HepG2 (cell line): Measurements from ENCODE around the gene NKAIN2. TPM values are rescaled to one million over a fixed set of nuclear protein-coding genes. Genes with fewer than 3 reads are reported as not detected.
A peak's percentile ranks its signal among the peaks of the same experiment; 100 is the strongest.

ENCODE experiments used
- ETV5 ChIP-seq: IDR thresholded peaks from 2 replicates; pipeline ENCODE4 v1.6.1; 2018; ENCODE audit warnings: missing biosample characterization, missing genetic modification reagents, inconsistent platforms, borderline replicate concordance
- FOXP1 ChIP-seq, 2 experiments: fragments of 450-650 bp in 1 of 2; IDR thresholded peaks; 2 replicates each; pipeline ENCODE4 v1.6.1; 2017 to 2018; ENCODE audit warnings: antibody characterized with exemption in 1 of 2
- HDAC2 ChIP-seq: sonication (generic); formaldehyde crosslinking; IDR thresholded peaks from 2 replicates; pipeline ENCODE4 v1.4.0; 2020; ENCODE audit warnings: missing genetic modification reagents
- HMGA1 ChIP-seq: sonication (generic); formaldehyde crosslinking; conservative IDR thresholded peaks from 2 replicates; pipeline ENCODE4 v1.4.0; 2020; ENCODE audit warnings: missing genetic modification reagents
- POGZ ChIP-seq: sonication (generic); formaldehyde crosslinking; IDR thresholded peaks from 2 replicates; pipeline ENCODE4 v1.4.0; 2020; ENCODE audit warnings: mild to moderate bottlenecking, missing genetic modification reagents
- TCF7 ChIP-seq: sonication (generic); IDR thresholded peaks from 2 replicates; pipeline ENCODE4 v1.6.1; 2016; ENCODE audit warnings: antibody characterized with exemption, low read depth
- ZNF646 ChIP-seq: sonication (generic); formaldehyde crosslinking; IDR thresholded peaks from 2 replicates; pipeline ENCODE4 v1.9.0; 2021; ENCODE audit warnings: mild to moderate bottlenecking, missing genetic modification reagents
- polyA plus RNA-seq, 8 experiments: library from polyadenylated mRNA; depleted of rRNA in 3 of 8; stranded (reverse) in 7 of 8; unstranded in 1 of 8; fragments of >200 nt; fragmentation: Illumina TruSeq in 4 of 8; extraction: Trizol in 4 of 8; gene quantifications; 2 replicates each; pipeline versions ENCODE4 v1.2.1 to v1.2.3, GENCODE V29; 2011 to 2016; ENCODE audit warnings: low read depth in 4 of 8, missing spikeins in 1 of 8, mixed read lengths in 1 of 8; ENCODE audit not compliant: insufficient read depth in 1 of 8
- total RNA-seq, 5 experiments: library from RNA; depleted of rRNA; stranded (reverse); fragments of >200 nt; fragmentation: Illumina TruSeq; extraction: Trizol; gene quantifications; 2 replicates each; pipeline ENCODE4 v1.2.3, GENCODE V29; 2016; ENCODE audit warnings: low read depth in 1 of 5
- TF ChIP-seq, protein P1 (sequence below): sonication (generic); formaldehyde crosslinking; IDR thresholded peaks from 2 replicates; pipeline ENCODE4 v1.5.1; 2020; ENCODE audit warnings: mild to moderate bottlenecking, missing genetic modification reagents, borderline replicate concordance
- TF ChIP-seq, protein P2 (sequence below): sonication (generic); formaldehyde crosslinking; IDR thresholded peaks from 2 replicates; pipeline ENCODE4 v1.5.1; 2020; ENCODE audit warnings: mild to moderate bottlenecking, moderate library complexity, missing genetic modification reagents
- TF ChIP-seq, protein P3 (sequence below): sonication (generic); formaldehyde crosslinking; IDR thresholded peaks from 2 replicates; pipeline ENCODE4 v1.5.1; 2020; ENCODE audit warnings: mild to moderate bottlenecking, missing genetic modification reagents

Gene NKAIN2
- total and polyA plus RNA-seq, 2 of the 13 experiments (the other 11 are each of a cell fraction or from before 2014, with no cell fraction given), result not detected

DNA sequence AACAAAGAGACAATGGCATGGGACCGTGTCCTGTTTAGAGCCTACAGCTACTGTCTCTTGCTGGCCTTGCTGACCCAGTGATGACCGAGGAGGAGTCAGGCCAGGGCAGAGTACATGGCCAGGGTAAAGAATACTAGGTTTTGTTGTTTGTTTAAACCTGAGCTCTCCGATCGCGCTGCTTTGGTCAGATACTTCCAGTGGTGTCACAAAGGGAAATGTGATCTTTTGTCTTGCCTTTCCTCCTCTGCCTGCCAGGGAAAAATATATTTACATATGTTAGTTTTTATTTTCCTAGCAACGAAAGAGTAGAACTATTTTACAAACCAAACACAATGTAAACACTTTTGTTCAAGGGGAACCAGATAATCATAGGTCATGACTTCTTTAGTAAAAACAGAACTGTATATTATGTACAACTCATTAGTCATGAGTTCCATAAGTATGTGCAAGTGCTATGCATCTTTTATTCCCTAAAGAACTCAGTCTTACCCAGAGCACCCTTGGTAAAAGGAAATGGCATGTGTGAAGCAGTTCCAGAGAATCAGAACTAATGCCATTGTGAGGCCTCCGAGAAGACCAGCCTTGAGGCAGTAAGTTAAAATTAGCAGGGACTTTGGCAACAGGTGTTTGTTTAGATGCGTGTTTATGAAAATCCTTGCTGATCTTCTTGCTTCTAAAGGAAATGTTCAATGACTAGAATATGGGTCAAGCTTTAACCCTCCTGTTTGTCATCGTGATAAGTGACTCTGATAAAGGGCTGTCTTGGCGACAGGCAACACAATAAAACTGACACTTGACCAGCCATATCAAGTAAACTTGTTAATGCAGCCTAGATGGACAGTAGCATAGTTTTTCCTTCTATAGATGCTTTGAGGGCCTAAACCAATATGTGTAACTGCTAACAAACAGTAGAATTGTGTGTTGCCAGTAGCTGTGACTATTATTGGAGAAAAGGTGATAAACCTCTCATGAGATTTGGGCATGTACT, 204.6 kb downstream of the NKAIN2 start (continued):
- TF ChIP-seq, protein P1, sequence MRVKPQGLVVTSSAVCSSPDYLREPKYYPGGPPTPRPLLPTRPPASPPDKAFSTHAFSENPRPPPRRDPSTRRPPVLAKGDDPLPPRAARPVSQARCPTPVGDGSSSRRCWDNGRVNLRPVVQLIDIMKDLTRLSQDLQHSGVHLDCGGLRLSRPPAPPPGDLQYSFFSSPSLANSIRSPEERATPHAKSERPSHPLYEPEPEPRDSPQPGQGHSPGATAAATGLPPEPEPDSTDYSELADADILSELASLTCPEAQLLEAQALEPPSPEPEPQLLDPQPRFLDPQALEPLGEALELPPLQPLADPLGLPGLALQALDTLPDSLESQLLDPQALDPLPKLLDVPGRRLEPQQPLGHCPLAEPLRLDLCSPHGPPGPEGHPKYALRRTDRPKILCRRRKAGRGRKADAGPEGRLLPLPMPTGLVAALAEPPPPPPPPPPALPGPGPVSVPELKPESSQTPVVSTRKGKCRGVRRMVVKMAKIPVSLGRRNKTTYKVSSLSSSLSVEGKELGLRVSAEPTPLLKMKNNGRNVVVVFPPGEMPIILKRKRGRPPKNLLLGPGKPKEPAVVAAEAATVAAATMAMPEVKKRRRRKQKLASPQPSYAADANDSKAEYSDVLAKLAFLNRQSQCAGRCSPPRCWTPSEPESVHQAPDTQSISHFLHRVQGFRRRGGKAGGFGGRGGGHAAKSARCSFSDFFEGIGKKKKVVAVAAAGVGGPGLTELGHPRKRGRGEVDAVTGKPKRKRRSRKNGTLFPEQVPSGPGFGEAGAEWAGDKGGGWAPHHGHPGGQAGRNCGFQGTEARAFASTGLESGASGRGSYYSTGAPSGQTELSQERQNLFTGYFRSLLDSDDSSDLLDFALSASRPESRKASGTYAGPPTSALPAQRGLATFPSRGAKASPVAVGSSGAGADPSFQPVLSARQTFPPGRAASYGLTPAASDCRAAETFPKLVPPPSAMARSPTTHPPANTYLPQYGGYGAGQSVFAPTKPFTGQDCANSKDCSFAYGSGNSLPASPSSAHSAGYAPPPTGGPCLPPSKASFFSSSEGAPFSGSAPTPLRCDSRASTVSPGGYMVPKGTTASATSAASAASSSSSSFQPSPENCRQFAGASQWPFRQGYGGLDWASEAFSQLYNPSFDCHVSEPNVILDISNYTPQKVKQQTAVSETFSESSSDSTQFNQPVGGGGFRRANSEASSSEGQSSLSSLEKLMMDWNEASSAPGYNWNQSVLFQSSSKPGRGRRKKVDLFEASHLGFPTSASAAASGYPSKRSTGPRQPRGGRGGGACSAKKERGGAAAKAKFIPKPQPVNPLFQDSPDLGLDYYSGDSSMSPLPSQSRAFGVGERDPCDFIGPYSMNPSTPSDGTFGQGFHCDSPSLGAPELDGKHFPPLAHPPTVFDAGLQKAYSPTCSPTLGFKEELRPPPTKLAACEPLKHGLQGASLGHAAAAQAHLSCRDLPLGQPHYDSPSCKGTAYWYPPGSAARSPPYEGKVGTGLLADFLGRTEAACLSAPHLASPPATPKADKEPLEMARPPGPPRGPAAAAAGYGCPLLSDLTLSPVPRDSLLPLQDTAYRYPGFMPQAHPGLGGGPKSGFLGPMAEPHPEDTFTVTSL (CRISPR knock-in tag), result peak; percentile 52; the same call in 1 of the 2 replicates
- TF ChIP-seq, protein P2, sequence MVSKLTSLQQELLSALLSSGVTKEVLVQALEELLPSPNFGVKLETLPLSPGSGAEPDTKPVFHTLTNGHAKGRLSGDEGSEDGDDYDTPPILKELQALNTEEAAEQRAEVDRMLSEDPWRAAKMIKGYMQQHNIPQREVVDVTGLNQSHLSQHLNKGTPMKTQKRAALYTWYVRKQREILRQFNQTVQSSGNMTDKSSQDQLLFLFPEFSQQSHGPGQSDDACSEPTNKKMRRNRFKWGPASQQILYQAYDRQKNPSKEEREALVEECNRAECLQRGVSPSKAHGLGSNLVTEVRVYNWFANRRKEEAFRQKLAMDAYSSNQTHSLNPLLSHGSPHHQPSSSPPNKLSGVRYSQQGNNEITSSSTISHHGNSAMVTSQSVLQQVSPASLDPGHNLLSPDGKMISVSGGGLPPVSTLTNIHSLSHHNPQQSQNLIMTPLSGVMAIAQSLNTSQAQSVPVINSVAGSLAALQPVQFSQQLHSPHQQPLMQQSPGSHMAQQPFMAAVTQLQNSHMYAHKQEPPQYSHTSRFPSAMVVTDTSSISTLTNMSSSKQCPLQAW (CRISPR knock-in tag), result no peak
- TF ChIP-seq ZNF646 (CRISPR knock-in tag), result no peak
- TF ChIP-seq, protein P3, sequence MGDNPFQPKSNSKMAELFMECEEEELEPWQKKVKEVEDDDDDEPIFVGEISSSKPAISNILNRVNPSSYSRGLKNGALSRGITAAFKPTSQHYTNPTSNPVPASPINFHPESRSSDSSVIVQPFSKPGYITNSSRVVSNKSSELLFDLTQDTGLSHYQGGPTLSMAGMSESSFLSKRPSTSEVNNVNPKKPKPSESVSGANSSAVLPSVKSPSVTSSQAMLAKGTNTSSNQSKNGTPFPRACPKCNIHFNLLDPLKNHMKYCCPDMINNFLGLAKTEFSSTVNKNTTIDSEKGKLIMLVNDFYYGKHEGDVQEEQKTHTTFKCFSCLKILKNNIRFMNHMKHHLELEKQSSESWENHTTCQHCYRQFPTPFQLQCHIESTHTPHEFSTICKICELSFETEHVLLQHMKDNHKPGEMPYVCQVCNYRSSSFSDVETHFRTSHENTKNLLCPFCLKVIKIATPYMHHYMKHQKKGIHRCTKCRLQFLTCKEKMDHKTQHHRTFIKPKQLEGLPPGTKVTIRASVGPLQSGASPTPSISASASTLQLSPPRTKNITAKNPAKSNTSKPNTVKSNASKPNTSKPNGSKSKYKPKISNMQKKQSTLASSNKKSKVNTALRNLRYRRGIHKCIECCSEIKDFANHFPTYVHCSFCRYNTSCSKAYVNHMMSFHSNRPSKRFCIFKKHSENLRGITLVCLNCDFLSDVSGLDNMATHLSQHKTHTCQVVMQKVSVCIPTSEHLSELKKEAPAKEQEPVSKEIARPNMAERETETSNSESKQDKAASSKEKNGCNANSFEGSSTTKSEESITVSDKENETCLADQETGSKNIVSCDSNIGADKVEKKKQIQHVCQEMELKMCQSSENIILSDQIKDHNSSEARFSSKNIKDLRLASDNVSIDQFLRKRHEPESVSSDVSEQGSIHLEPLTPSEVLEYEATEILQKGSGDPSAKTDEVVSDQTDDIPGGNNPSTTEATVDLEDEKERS (CRISPR knock-in tag), result no peak
- peak; percentile 56 for TF ChIP-seq POGZ (CRISPR knock-in tag)
- peak; percentile 30; the same call in 1 of the 2 replicates for TF ChIP-seq HDAC2
- TF ChIP-seq TCF7, result peak; percentile 22; the same call in 1 of the 2 replicates
- TF ChIP-seq ETV5 (CRISPR knock-in tag), result no peak
- TF ChIP-seq HMGA1, result no peak
- TF ChIP-seq FOXP1 (IDR thresholded peaks at IDR 0.05), result no peak
- peak; percentile 57 for TF ChIP-seq FOXP1 (CRISPR knock-in tag; IDR thresholded peaks at IDR 0.05)
